ENCODE data around the gene MAP3K15. TPM values are rescaled to one million over a fixed set of nuclear protein-coding genes. Genes with fewer than 3 reads are reported as not detected.

MAP3K15 gene
- total RNA-seq, 6 experiments from 2014 or later: 0.09 TPM; not detected in 5

GRCh38 chrX:19381326-19381725 is 134.0 kb downstream of the MAP3K15 start:
- intact Hi-C loops (cut with DNase I): no loop called here
- WGBS (ENCODE audit: insufficient coverage, low coverage, low lambda C conversion rate, missing lambda C conversion rate): 80% methylated on average over 6 of the region's 9 CpGs
- H3K27ac ChIP-seq: no peak overlapping the region

GRCh38 chrX:19377799-19378198 is 137.5 kb downstream of the MAP3K15 start:
- no peaks in the 10 kb centered on the region for H3K4me1 ChIP-seq

More at GRCh38 chrX:19381326-19381725, 134.0 kb downstream of the MAP3K15 start:
- Histone ChIP-seq H3K27me3 (no peaks in the 10 kb centered on the region), H3K9me3 (no peaks in the 10 kb centered on the region), H3K4me3 (no peak overlapping the region), H3K4me1 (no peaks in the 10 kb centered on the region), H3K36me3 (no peaks in the 10 kb centered on the region)
- no peak for TF ChIP-seq POLR2A (IDR thresholded peaks at IDR 0.05)
- TF ChIP-seq, protein P1, sequence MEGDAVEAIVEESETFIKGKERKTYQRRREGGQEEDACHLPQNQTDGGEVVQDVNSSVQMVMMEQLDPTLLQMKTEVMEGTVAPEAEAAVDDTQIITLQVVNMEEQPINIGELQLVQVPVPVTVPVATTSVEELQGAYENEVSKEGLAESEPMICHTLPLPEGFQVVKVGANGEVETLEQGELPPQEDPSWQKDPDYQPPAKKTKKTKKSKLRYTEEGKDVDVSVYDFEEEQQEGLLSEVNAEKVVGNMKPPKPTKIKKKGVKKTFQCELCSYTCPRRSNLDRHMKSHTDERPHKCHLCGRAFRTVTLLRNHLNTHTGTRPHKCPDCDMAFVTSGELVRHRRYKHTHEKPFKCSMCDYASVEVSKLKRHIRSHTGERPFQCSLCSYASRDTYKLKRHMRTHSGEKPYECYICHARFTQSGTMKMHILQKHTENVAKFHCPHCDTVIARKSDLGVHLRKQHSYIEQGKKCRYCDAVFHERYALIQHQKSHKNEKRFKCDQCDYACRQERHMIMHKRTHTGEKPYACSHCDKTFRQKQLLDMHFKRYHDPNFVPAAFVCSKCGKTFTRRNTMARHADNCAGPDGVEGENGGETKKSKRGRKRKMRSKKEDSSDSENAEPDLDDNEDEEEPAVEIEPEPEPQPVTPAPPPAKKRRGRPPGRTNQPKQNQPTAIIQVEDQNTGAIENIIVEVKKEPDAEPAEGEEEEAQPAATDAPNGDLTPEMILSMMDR (IDR thresholded peaks at IDR 0.05): no peak
- DNase-seq (no peak), ATAC-seq (no peak)

DNA sequence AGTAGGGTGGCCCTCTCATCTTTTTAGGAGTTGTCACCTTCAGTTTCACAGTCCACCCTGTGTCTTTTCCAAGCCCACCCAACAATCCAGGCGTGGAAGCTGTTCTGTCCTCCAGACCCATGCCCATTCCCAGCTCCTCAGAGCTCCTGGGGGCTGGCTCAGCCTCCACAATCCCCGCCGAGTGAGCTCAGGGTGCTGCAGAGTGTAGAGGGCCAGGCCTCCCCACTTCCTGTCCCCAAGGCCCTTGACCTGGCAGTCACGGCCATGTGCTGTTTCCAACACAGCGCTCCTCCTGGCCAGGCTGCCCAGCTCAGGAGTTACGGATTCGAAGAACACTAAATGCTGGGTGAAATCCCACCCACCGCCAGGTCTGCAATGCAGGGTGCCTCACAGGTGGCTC is 139.8 kb downstream of the MAP3K15 start:
- intact Hi-C loops (cut with DNase I): loop anchor here in 1 of 2 donors (10.0 kb wide), 1 partner anchor 159 kb away; no protein-coding TSS in a partner anchor
- TF ChIP-seq POLR2A (IDR thresholded peaks at IDR 0.05): no peak
- TF ChIP-seq, protein P1 (IDR thresholded peaks at IDR 0.05): no peak
- no peaks in the 10 kb centered on the region for H3K27me3 ChIP-seq
- DNase-seq (no peak), ATAC-seq (no peak)
- no peaks in the 10 kb centered on the region for H3K4me1 ChIP-seq
- H3K27ac ChIP-seq: no peak overlapping the region
- WGBS (ENCODE audit: insufficient coverage, low coverage, low lambda C conversion rate, missing lambda C conversion rate): 77% methylated on average over 3 of the region's 8 CpGs
- no peaks in the 10 kb centered on the region for H3K36me3 ChIP-seq
- H3K9me3 ChIP-seq: no peaks in the 10 kb centered on the region
- no peak overlapping the region for H3K4me3 ChIP-seq

More at GRCh38 chrX:19377799-19378198, 137.5 kb downstream of the MAP3K15 start:
- H3K9me3 ChIP-seq: no peaks in the 10 kb centered on the region
- peak in 1 of 3 donors; percentile 21 for DNase-seq
- H3K27ac ChIP-seq: no peak overlapping the region
- no peaks in the 10 kb centered on the region for H3K27me3 ChIP-seq
- no peak overlapping the region for H3K4me3 ChIP-seq
- intact Hi-C loops (cut with DNase I): loop anchor here in 1 of 2 donors (10.0 kb wide), 1 partner anchor 157 kb away; no protein-coding TSS in a partner anchor
- TF ChIP-seq POLR2A (IDR thresholded peaks at IDR 0.05): no peak
- TF ChIP-seq, protein P1 (IDR thresholded peaks at IDR 0.05): no peak
- no peaks in the 10 kb centered on the region for H3K36me3 ChIP-seq
- no peak for ATAC-seq
- WGBS (ENCODE audit: insufficient coverage, low coverage, low lambda C conversion rate, missing lambda C conversion rate): no CpG with 5 or more reads among the region's 12 CpGs

DNA sequence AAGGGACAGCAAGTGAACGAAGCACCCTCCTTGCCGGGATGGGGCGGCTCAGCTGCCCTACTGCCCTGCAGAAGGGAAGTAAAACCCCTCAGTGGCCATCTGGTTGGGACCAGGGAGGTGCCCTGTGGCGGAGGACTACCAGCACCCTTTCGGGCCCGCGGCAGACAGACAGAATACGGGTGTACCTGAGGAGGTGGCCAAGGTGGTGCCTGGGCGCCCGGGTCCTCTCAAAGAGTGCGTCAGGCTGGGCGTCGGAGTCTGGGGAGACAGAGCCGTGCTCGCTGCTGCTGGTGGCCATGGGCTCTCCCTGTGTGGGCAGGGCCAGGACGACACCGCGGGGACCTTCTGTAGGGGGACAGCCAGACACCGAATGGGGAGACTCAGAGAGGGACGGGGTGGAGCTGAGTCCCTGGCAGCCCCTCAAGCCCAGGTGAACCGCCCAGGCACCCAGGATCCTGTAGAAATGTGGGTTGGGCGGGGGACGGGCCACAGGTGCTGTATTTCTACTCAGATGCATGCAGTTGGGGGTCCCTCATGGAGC is 141.9 kb downstream of the MAP3K15 start:
- DNase-seq (no peak), ATAC-seq (no peak)
- no peaks in the 10 kb centered on the region for H3K9me3 ChIP-seq
- no peaks in the 10 kb centered on the region for H3K36me3 ChIP-seq
- no peak overlapping the region for H3K27ac ChIP-seq
- 23% methylated on average over 3 of the region's 23 CpGs for WGBS (ENCODE audit: insufficient coverage, low coverage, low lambda C conversion rate, missing lambda C conversion rate)
- no peaks in the 10 kb centered on the region for H3K27me3 ChIP-seq
- intact Hi-C loops (cut with DNase I): loop anchor here in 1 of 2 donors (10.0 kb wide), 1 partner anchor 161 kb away; no protein-coding TSS in a partner anchor
- H3K4me3 ChIP-seq: no peak overlapping the region
- TF ChIP-seq, protein P1 (IDR thresholded peaks at IDR 0.05): no peak
- H3K4me1 ChIP-seq: no peaks in the 10 kb centered on the region
